ENCODE data around the gene MRPS26.
"Not testable (repeated sequence)": the region's sequence is repeated elsewhere in the genome, so short reads cannot be mapped to it uniquely, and the experiment has no call there.

MRPS26 gene

GRCh38 chr20:3071266-3071609, 25.4 kb downstream of the MRPS26 start:
- Histone ChIP-seq H3K27ac (no peak overlapping the region), H3K36me3 (replicated peaks) (no peaks in the 10 kb centered on the region), H3K4me3 (ENCODE audit: low read depth, low read length) (peak overlapping the region; percentile 37), H3K27me3 (replicated peaks) (peaks cover 7% of the 10 kb centered on the region)
- in situ Hi-C loops (cut with HindIII; ENCODE audit: low pct_ligation_motif_present, low sequenced_read_pairs): no loop called here
- no peak for TF ChIP-seq CTCF (IDR thresholded peaks at IDR 0.05; ENCODE audit: low read depth, low read length, missing control alignments)
- DNase-seq: no peak

- in situ Hi-C loops (cut with HindIII; ENCODE audit: low pct_ligation_motif_present, low sequenced_read_pairs): no loop called here
- Histone ChIP-seq H3K27ac (no peak within 1 kb of the TSS), H3K4me3 (ENCODE audit: low read depth, low read length) (peak within 1 kb of the TSS; percentile 37), H3K36me3 (replicated peaks) (no peaks in the 10 kb centered on the region), H3K27me3 (replicated peaks) (peaks cover 7% of the 10 kb centered on the region)
- DNase-seq: no peak
- TF ChIP-seq CTCF (IDR thresholded peaks at IDR 0.05; ENCODE audit: low read depth, low read length, missing control alignments): no peak
Observed at GRCh38 chr20:3071610-3072529, 26.0 kb downstream of the MRPS26 start, which contains the start of gene OXT. Gene OXT, plus strand, starts transcription at chr20:3071620. Its CDS starts 36 bp downstream, at chr20:3071656.

GRCh38 chr20:3072530-3073250, 26.8 kb downstream of the MRPS26 start:
- H3K4me3 ChIP-seq (ENCODE audit: low read depth, low read length): no peak overlapping the region

GRCh38 chr20:3073251-3073643, 27.4 kb downstream of the MRPS26 start:
- in situ Hi-C loops (cut with HindIII; ENCODE audit: low pct_ligation_motif_present, low sequenced_read_pairs); DNase-seq; H3K4me3 ChIP-seq (ENCODE audit: low read depth, low read length); H3K27me3 ChIP-seq (replicated peaks); H3K36me3 ChIP-seq (replicated peaks); H3K27ac ChIP-seq: not testable (repeated sequence)

More at GRCh38 chr20:3072530-3073250, 26.8 kb downstream of the MRPS26 start:
- in situ Hi-C loops (cut with HindIII; ENCODE audit: low pct_ligation_motif_present, low sequenced_read_pairs): no loop called here
- Histone ChIP-seq H3K27me3 (replicated peaks) (peaks cover 7% of the 10 kb centered on the region), H3K36me3 (replicated peaks) (no peaks in the 10 kb centered on the region), H3K27ac (no peak overlapping the region)
- TF ChIP-seq CTCF (IDR thresholded peaks at IDR 0.05; ENCODE audit: low read depth, low read length, missing control alignments): no peak
- no peak for DNase-seq

GRCh38 chr20:3074812-3075211, 29.0 kb downstream of the MRPS26 start:
- TF ChIP-seq CTCF (IDR thresholded peaks at IDR 0.05; ENCODE audit: low read depth, low read length, missing control alignments): no peak
- H3K4me3 ChIP-seq (ENCODE audit: low read depth, low read length): no peak overlapping the region
- in situ Hi-C loops (cut with HindIII; ENCODE audit: low pct_ligation_motif_present, low sequenced_read_pairs): no loop called here
- H3K27me3 ChIP-seq (replicated peaks): peaks cover 7% of the 10 kb centered on the region
- no peak for DNase-seq
- H3K36me3 ChIP-seq (replicated peaks): no peaks in the 10 kb centered on the region
- no peak overlapping the region for H3K27ac ChIP-seq

GRCh38 chr20:3075315-3075714, 29.5 kb downstream of the MRPS26 start:
- in situ Hi-C loops (cut with HindIII; ENCODE audit: low pct_ligation_motif_present, low sequenced_read_pairs); H3K27ac ChIP-seq; DNase-seq; H3K27me3 ChIP-seq (replicated peaks); H3K4me3 ChIP-seq (ENCODE audit: low read depth, low read length); H3K36me3 ChIP-seq (replicated peaks): not testable (repeated sequence)

All from brain microvascular endothelial cell (primary cell).